Immature natural killer cell (primary cell): Measurements from ENCODE around the gene STIM1. TPM values are rescaled to one million over a fixed set of nuclear protein-coding genes. Genes with fewer than 3 reads are reported as not detected.
"Not testable (repeated sequence)": the region's sequence is repeated elsewhere in the genome, so short reads cannot be mapped to it uniquely, and the experiment has no call there.

Experiments used
- DNase-seq, 3 donors: peaks; one replicate each; pipeline ENCODE4 v3.0.0; 2022; ENCODE audit warnings: mixed read lengths in 1 of 3
- H3K27ac Mint-ChIP-seq, 6 donors: one replicate each; pipeline ENCODE4 v1.8.0; 2020; ENCODE audit warnings: mixed read lengths in 6 of 6, mild to moderate bottlenecking in 5 of 6, inconsistent platforms in 4 of 6, moderate library complexity in 3 of 6
- H3K27me3 Mint-ChIP-seq, 3 donors: one replicate each; pipeline ENCODE4 v1.8.0; 2020 to 2021; ENCODE audit warnings: low read depth in 3 of 3, mild to moderate bottlenecking in 3 of 3, mixed read lengths in 3 of 3, moderate library complexity in 3 of 3, inconsistent platforms in 1 of 3
- H3K36me3 Mint-ChIP-seq, 3 donors: one replicate each; pipeline ENCODE4 v1.8.0; 2020; ENCODE audit warnings: mixed read lengths in 3 of 3, inconsistent platforms in 2 of 3, mild to moderate bottlenecking in 2 of 3
- H3K4me1 Mint-ChIP-seq, 2 donors: one replicate each; pipeline ENCODE4 v1.8.0; 2020; ENCODE audit warnings: inconsistent platforms in 2 of 2, mild to moderate bottlenecking in 2 of 2, mixed read lengths in 2 of 2, moderate library complexity in 1 of 2
- H3K4me3 Mint-ChIP-seq, 5 donors: one replicate each; pipeline ENCODE4 v1.8.0; 2020; ENCODE audit warnings: mild to moderate bottlenecking in 5 of 5, mixed read lengths in 5 of 5, inconsistent platforms in 3 of 5, moderate library complexity in 3 of 5
- H3K9me3 Mint-ChIP-seq, 6 donors: one replicate each; pipeline ENCODE4 v1.8.0; 2020; ENCODE audit warnings: mild to moderate bottlenecking in 6 of 6, mixed read lengths in 6 of 6, inconsistent platforms in 4 of 6, moderate library complexity in 3 of 6
- polyA plus RNA-seq, 3 donors: library from polyadenylated mRNA; unstranded; fragments of 300-500 nt; fragmentation: Illumina TruSeq; gene quantifications; one replicate each; pipeline ENCODE4 v1.2.3, GENCODE V29; 2021

STIM1 gene
- polyA plus RNA-seq, 3 donors from 2014 or later: 28.7 to 53.1 (median 45.5) TPM

- Mint-ChIP-seq H3K4me1 (peaks cover 79 to 89% of the 10 kb centered on the region in 2 donors), H3K4me3 (peak overlapping the region in 1 of 5 donors; percentile 12)
- H3K27ac Mint-ChIP-seq, H3K27me3 Mint-ChIP-seq, H3K9me3 Mint-ChIP-seq, DNase-seq, H3K36me3 Mint-ChIP-seq: not testable (repeated sequence)
Measured at GRCh38 chr11:4016602-4017001, 161.1 kb downstream of the STIM1 start.

- Mint-ChIP-seq H3K27ac (peak overlapping the region in 4 of 6 donors; percentile 1 to 75 (median 42)), H3K4me3 (no peak overlapping the region), H3K9me3 (no peaks in the 10 kb centered on the region), H3K27me3 (peaks cover 0 to 6% (median 1%) of the 10 kb centered on the region in 3 donors), H3K36me3 (no peaks in the 10 kb centered on the region), H3K4me1 (peaks cover 79 to 87% of the 10 kb centered on the region in 2 donors)
- no peak for DNase-seq
Measured at GRCh38 chr11:4017129-4017528, 161.7 kb downstream of the STIM1 start.

GRCh38 chr11:4018641-4019040 lies 163.2 kb downstream of the STIM1 start:
- Mint-ChIP-seq H3K36me3 (peaks cover 0 to 1% (median 0%) of the 10 kb centered on the region in 3 donors), H3K4me3 (no peak overlapping the region), H3K4me1 (peaks cover 76 to 86% of the 10 kb centered on the region in 2 donors), H3K27me3 (peaks cover 0 to 5% (median 0%) of the 10 kb centered on the region in 3 donors), H3K9me3 (no peaks in the 10 kb centered on the region), H3K27ac (peak overlapping the region in 1 of 6 donors; percentile 1)
- DNase-seq: no peak

- Mint-ChIP-seq H3K36me3 (peaks cover 0 to 8% (median 5%) of the 10 kb centered on the region in 3 donors), H3K4me3 (no peak overlapping the region), H3K9me3 (no peaks in the 10 kb centered on the region), H3K27me3 (peaks cover 0 to 5% (median 0%) of the 10 kb centered on the region in 3 donors), H3K27ac (peak overlapping the region; percentile 1 to 55 (median 10)), H3K4me1 (peaks cover 69 to 84% of the 10 kb centered on the region in 2 donors)
- no peak for DNase-seq
Measured at GRCh38 chr11:4019891-4020290, 164.4 kb downstream of the STIM1 start.

DNA sequence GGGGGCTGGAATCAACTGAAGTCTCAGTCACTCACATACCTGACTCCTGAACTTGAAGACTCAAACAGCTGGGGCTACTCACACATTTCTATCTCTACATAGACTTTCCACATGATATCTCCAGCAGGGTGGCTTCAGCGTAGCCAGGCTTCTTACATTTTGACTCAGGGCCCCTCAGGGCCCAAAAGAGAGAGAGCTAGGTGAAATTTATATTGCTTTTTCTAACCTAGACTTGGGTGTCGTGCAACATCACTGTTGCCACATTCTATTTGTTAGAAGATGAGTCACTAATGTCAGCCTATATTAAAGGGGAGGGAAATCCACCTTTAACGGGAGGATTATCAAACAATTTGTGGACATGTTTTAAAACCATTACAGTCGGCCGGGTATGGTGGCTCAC lies 167.2 kb downstream of the STIM1 start:
- Mint-ChIP-seq H3K4me3 (no peak overlapping the region), H3K36me3 (peaks cover 0 to 25% (median 21%) of the 10 kb centered on the region in 3 donors), H3K4me1 (peaks cover 48 to 78% of the 10 kb centered on the region in 2 donors), H3K9me3 (no peaks in the 10 kb centered on the region), H3K27ac (peak overlapping the region in 1 of 6 donors; percentile 2), H3K27me3 (peaks cover 0 to 5% (median 0%) of the 10 kb centered on the region in 3 donors)
- no peak for DNase-seq

DNA sequence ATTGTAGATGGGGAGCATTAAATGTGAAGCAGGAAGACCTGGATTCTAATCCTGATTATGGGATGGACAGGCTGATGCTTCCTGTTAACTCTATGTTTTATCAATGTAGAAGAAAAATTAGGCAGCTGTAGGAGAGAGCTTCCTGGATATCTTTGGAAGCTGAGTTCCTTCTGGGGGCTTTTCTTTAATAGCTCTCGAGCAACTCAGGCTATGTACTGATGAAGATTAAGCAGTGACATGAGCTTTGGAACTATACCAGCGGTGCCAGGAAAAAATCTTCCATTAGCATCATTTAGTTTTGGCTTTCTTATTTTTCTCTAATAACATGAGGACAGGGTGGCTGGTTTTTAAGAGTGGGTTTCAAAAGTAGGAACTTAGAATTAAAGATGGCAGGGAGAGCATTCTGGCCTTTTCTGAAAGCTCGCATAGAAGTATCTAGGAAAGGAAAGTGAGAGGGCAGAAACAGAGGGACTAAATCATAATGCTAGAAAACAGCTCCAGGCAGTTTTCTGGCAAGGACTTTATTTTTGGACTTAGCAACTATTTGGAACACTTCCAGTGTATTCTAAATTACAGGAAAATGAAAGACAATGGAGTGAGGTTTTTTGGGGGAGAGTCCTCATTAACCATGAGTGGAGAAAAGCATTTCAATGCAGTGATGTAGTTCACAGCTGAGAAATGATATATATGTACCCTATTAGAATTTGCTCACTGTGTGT lies 169.9 kb downstream of the STIM1 start:
- DNase-seq: no peak
- Mint-ChIP-seq H3K27me3 (peaks cover 0 to 4% (median 0%) of the 10 kb centered on the region in 3 donors), H3K36me3 (peaks cover 0 to 25% (median 21%) of the 10 kb centered on the region in 3 donors), H3K4me1 (peaks cover 34 to 58% of the 10 kb centered on the region in 2 donors), H3K4me3 (no peak overlapping the region), H3K9me3 (no peaks in the 10 kb centered on the region), H3K27ac (peak overlapping the region; percentile 11 to 57 (median 44))

- Mint-ChIP-seq H3K27ac (peak overlapping the region in 5 of 6 donors; percentile 7 to 57 (median 28)), H3K27me3 (peaks cover 0 to 4% (median 0%) of the 10 kb centered on the region in 3 donors), H3K9me3 (no peaks in the 10 kb centered on the region), H3K36me3 (peaks cover 0 to 25% (median 21%) of the 10 kb centered on the region in 3 donors), H3K4me3 (no peak overlapping the region), H3K4me1 (peaks cover 29 to 57% of the 10 kb centered on the region in 2 donors)
- DNase-seq: no peak
Measured at GRCh38 chr11:4025967-4026324, 170.5 kb downstream of the STIM1 start.

GRCh38 chr11:4026389-4026788 lies 170.9 kb downstream of the STIM1 start:
- peaks cover 26 to 57% of the 10 kb centered on the region in 2 donors for H3K4me1 Mint-ChIP-seq
- no peak for DNase-seq
- H3K27ac Mint-ChIP-seq: peak overlapping the region in 1 of 6 donors; percentile 48
- peaks cover 0 to 4% (median 0%) of the 10 kb centered on the region in 3 donors for H3K27me3 Mint-ChIP-seq
- no peak overlapping the region for H3K4me3 Mint-ChIP-seq
- H3K9me3 Mint-ChIP-seq: no peaks in the 10 kb centered on the region
- peaks cover 0 to 25% (median 21%) of the 10 kb centered on the region in 3 donors for H3K36me3 Mint-ChIP-seq

DNA sequence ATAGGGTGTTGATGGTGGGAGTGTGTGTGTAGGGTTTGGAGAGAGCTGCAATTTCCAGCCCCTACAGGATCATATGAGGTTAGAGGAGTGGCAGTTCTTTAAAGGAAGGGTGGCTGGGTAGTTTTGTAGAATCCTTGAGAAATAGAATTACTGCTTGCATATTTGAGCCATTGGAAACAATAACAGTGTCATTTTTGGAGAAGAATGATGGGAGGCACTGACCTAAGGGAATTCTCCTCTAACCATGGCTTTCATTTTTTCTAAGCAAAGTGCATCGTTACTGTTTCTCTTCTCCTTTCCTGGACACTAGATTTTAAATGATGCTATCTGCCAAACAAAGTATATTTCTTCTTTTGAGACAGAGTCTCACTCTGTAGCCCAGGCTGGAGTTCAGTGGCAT lies 172.3 kb downstream of the STIM1 start:
- Mint-ChIP-seq H3K4me1 (peaks cover 22 to 59% of the 10 kb centered on the region in 2 donors), H3K36me3 (peaks cover 0 to 25% (median 21%) of the 10 kb centered on the region in 3 donors), H3K9me3 (no peaks in the 10 kb centered on the region), H3K27ac (peak overlapping the region in 4 of 6 donors; percentile 13 to 65 (median 26)), H3K27me3 (peaks cover 0 to 4% (median 0%) of the 10 kb centered on the region in 3 donors), H3K4me3 (no peak overlapping the region)
- no peak for DNase-seq

DNA sequence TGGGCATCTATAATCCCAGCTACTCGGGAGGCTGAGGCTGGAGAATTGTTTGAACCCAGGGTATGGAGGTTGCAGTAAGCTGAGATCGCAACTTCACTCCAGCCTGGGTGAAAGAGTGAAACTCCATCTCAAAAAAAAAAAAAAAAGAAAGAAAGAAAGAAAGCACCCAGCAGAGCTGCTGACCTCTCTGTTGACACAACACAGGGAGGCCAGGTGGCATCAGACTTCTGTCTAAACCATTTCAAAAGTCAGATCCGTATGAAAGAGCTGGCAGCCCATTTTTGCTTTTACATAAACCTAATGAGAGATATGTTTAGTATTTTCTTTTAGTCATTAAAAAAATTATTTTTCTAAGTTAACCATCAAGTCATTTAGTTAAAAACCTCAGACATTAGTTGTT lies 174.7 kb downstream of the STIM1 start:
- no peak for DNase-seq
- Mint-ChIP-seq H3K9me3 (peaks cover 0 to 3% (median 0%) of the 10 kb centered on the region in 6 donors), H3K27ac (no peak overlapping the region), H3K4me3 (no peak overlapping the region), H3K4me1 (peaks cover 21 to 51% of the 10 kb centered on the region in 2 donors), H3K36me3 (peaks cover 5 to 20% (median 18%) of the 10 kb centered on the region in 3 donors), H3K27me3 (peaks cover 0 to 4% (median 0%) of the 10 kb centered on the region in 3 donors)

- peaks cover 0 to 3% (median under 1%) of the 10 kb centered on the region in 6 donors for H3K9me3 Mint-ChIP-seq
- H3K4me1 Mint-ChIP-seq: peaks cover 32 to 52% of the 10 kb centered on the region in 2 donors
- H3K27me3 Mint-ChIP-seq: peaks cover 0 to 4% (median 0%) of the 10 kb centered on the region in 3 donors
- no peak overlapping the region for H3K27ac Mint-ChIP-seq
- H3K36me3 Mint-ChIP-seq: peaks cover 4 to 9% (median 7%) of the 10 kb centered on the region in 3 donors
- H3K4me3 Mint-ChIP-seq: no peak overlapping the region
- no peak for DNase-seq
Measured at GRCh38 chr11:4032097-4032496, 176.6 kb downstream of the STIM1 start.

DNA sequence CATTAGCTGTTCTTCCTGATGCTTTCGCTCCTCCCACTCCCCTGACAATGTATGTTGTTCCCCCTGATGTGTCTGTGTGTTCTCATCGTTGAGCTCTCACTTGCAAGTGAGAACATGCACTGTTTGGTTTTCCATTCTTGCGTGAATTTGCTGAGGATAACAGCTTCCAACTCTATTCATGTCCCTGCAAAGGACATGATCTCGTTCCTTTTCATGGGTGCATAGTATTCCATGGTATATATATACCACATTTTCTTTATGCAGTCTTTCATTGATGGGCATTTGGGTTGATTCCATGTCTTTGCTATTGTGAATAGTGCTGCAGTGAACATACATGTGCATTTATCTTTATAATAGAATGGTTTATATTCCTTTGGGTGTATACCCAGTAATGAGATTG lies 180.5 kb downstream of the STIM1 start:
- Mint-ChIP-seq H3K36me3 (peaks cover 3 to 9% (median 8%) of the 10 kb centered on the region in 3 donors), H3K27ac (no peak overlapping the region), H3K9me3 (peaks cover 0 to 3% (median under 1%) of the 10 kb centered on the region in 6 donors), H3K27me3 (no peaks in the 10 kb centered on the region), H3K4me1 (peaks cover 44 to 76% of the 10 kb centered on the region in 2 donors), H3K4me3 (no peak overlapping the region)
- DNase-seq: no peak

DNA sequence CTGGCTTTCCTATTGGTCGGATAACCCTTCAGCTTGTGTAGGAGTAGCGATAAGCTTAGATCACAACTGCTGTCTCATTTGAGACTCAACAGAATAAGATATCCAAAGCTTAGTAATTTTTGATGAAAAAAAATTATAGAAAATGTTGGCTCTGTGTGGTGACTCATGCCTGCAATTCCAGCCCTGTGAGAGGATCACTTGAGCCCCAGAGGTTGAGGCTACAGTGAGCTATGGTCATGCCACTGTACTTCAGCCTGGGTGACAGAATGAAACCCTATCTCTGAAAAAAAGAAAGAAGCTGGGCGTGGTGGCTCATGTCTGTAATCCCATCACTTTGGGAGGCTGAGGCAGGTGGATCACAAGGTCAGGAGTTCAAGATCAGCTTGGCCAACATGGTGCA lies 183.5 kb downstream of the STIM1 start:
- H3K36me3 Mint-ChIP-seq: peaks cover 3 to 9% (median 8%) of the 10 kb centered on the region in 3 donors
- peaks cover 0 to 1% (median 0%) of the 10 kb centered on the region in 6 donors for H3K9me3 Mint-ChIP-seq
- H3K4me1 Mint-ChIP-seq: peaks cover 53 to 84% of the 10 kb centered on the region in 2 donors
- no peak overlapping the region for H3K27ac Mint-ChIP-seq
- H3K4me3 Mint-ChIP-seq: no peak overlapping the region
- peaks cover 0 to 1% (median 0%) of the 10 kb centered on the region in 3 donors for H3K27me3 Mint-ChIP-seq
- no peak for DNase-seq

- Mint-ChIP-seq H3K4me3 (no peak overlapping the region), H3K27me3 (peaks cover 0 to 1% (median 0%) of the 10 kb centered on the region in 3 donors), H3K27ac (peak overlapping the region; percentile 2 to 74 (median 46)), H3K4me1 (peaks cover 56 to 84% of the 10 kb centered on the region in 2 donors), H3K36me3 (peaks cover 0 to 4% (median 4%) of the 10 kb centered on the region in 3 donors), H3K9me3 (peaks cover 0 to 1% (median 0%) of the 10 kb centered on the region in 6 donors)
- no peak for DNase-seq
Measured at GRCh38 chr11:4040461-4040860, 185.0 kb downstream of the STIM1 start.
